HG03521 (cell line): ENCODE results near the gene YJEFN3.

Source experiments
- ATAC-seq: cut with Tn5 transposase; IDR thresholded peaks from one replicate; pipeline ENCODE4 v1.9.1; 2021; ENCODE audit warnings: mild to moderate bottlenecking, moderate library complexity; ENCODE audit not compliant: unreplicated experiment

Gene YJEFN3

GRCh38 chr19:19528721-19529490 is at the start of gene YJEFN3:
TSS of gene YJEFN3 (plus strand) at chr19:19528911. CDS start at chr19:19528933, 22 bp downstream.
- ATAC-seq: no peak

DNA sequence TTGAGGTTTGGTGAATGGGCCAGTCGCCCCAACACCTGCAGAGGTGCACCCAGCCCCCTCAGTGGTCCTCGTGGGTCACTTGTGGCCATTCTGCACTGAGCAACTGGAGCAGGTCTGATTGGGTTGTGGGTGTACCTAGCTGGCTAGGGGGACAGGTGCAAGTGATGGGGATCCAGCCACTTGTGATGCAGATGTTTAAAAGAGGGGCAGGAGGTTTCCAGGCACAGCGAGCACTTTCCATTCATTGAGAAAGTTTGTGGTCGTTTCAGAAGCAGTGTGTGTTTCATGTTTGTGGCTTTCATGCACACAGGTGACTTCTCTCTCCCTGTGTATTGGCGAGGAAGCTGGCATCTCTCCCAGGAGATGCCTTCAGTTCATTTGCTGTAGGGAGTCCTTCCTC is 48.0 kb upstream of the YJEFN3 start:
- ATAC-seq: no peak

DNA sequence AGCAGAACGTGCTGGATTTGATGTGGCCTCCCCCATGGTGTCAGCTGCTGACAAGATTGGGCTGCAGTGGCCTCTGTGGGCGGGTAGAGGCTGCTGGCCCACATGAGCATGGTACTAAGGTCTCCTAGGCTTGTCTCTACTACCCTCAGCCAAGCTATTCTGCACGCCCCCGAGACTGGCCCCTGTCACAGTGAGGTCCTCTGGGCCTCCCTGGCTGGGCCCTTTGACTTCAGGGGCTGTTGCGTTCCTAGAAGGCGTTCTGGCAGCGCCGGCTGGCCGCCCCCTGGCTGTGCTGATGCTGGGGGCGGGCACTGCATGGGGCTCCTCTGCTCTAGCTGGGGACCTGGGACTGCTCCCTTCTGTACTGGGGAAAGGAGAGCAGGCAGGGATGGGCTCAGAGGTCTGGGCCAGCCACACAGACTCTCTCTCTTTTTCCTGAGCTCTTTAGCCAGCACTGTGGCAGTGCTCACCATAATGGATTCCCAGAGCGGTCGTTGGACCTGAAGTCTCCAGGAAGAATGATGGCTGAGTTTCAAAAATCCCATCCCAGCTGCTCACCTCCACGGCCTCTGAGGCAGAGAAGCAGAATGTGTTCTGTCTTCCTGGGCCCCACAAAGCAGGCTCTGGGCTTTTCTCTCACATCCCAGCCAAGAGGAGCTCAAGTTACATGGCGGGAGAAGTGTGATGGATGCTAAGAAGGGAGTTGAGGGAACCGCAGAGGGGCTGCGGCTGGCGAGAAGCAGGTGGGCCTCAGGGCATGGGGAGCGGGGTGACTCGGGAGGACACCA is 45.7 kb upstream of the YJEFN3 start:
- no peak for ATAC-seq

DNA sequence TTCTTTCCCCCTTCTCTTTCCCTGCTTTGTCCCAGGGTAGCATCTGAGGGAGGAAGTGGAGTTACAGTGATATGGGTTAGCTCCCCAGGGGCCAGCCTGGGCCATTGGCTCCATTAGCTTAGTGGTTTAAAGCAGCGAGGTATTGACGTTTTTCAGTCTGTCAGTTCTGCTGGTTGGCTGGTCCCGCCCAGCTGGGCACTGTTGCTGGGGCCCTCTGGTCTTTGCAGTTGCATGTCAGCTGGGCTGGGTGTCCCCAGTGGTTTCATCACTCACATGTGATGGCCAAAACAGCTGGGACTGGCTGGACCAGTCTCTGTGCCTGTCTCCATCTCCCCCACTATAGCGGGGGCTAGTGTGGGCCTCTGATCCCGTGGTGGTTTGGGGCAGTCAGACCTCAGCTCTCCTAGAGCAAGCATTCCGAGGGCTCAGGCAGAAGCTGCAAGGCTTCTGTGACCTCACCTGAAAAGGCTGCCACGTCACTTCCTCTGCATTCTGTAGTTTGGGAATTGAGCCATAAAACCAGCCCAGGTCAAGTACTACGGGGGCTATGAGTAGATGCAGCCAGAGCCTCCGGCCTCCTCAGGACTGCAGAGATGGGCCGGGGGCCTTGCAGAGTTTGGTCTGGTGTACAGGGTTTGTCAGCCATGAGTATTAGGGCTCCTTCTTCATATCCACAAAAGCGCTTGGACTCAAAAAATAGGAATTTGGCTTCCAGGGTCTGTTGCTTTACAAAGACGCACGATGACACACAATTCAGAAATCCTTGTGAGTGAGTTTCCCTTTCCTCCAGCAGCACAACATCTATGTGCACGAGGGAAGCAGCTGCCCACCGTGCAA is 43.3 kb upstream of the YJEFN3 start:
- ATAC-seq: no peak

DNA sequence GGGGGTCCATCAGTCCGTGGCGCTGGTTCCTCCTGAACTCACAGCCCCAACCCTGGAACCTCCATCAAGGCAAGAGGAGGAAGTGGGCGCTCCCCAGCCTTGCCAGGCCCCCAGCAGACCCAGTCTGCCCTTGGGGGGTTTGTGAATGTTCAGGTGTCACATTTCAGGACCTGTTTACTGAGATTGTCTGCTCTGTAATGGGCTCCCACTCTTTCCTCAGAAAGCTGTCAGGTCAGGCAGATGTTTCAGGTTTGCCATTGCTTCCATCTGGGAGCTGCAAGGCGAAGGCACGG is 42.8 kb upstream of the YJEFN3 start:
- no peak for ATAC-seq

GRCh38 chr19:19486343-19487076 is 42.2 kb upstream of the YJEFN3 start:
- no peak for ATAC-seq

DNA sequence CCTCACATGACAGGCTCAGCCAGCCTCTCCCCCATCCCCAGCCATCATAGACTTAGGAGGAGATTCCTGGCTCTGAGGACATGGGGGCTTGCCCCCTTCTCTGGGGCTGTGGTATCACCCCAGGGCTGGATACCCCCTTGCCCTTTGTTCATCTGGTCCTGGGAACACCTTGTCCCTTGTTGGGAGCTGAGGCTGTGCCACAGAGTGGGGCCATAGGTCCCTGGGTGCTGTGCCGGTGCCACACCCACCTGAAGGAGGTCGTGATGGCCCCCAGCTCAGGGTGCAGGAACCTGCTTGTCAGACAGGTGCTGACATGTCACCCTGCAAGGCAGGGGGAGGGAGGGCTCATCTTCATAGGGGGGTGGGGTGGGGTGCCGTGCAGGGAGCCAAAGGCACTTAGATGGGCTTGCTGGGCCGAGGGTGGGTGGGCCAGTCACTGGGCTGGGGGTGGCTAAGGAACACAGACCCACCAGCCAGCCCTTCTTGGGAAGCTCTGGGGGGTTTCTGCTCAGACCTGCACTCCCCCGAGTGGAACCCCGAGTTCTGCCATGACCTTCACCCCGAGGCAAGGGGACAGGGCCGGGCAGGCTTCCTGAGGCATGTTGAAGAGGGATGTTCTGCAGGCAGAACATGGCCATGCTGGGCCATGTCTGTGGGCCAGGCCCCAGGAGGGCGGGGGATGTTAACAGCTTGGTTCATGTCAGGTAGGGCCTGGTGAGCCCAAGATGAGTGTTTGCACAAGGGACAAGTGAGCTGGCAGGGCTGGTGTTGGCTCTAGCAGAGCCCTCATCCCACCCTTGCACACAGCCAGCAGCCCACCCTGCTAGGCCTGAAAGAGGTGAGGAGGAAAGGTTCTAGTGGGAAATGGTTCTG is 41.4 kb upstream of the YJEFN3 start:
- no peak for ATAC-seq

DNA sequence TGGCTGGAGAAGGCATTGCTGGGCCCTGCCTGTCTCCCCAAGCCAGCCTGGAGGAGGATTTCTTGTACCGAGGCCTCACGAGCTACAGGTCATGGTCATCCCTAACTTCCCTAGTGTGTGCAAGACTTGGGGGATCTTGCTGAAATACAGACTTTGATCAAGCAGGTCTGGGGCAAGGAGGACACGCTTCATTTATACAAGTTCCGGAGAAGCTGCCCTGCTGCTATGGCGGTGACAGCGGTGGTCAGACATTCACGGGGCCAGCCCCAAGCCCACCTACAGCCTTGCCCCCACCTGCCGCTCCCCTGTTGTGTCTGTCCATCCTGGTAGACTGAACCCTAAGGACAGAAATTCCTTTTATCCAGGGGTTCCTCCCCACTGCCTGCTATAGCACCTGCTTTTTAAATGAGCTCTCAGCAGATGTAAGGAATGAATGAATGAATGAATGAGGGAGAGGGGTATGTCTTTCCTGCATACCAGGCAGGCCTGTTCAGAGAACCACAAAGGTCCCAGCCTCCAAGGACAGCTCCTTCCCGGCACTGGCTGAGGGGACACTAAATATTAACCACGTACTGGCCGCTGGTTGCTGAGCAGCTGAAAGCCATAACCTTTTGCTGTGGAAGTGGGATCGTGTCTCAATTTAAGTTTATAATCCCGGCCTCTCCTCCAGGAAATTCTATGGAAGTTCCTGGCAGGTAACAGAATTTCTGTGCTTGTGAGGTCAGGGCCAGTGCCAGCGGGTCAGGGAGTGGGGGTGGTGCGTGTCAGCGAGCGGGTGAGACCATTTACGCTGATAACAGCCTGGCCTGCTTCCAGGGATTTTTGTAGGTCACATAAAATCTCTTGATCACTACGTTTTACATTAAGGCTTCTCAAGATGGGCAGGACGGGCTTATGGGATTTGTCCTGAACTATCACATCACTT is 40.5 kb upstream of the YJEFN3 start:
- ATAC-seq: no peak

GRCh38 chr19:19488875-19489690 is 39.6 kb upstream of the YJEFN3 start:
- ATAC-seq: no peak

GRCh38 chr19:19489804-19490204 is 38.9 kb upstream of the YJEFN3 start:
- no peak for ATAC-seq

DNA sequence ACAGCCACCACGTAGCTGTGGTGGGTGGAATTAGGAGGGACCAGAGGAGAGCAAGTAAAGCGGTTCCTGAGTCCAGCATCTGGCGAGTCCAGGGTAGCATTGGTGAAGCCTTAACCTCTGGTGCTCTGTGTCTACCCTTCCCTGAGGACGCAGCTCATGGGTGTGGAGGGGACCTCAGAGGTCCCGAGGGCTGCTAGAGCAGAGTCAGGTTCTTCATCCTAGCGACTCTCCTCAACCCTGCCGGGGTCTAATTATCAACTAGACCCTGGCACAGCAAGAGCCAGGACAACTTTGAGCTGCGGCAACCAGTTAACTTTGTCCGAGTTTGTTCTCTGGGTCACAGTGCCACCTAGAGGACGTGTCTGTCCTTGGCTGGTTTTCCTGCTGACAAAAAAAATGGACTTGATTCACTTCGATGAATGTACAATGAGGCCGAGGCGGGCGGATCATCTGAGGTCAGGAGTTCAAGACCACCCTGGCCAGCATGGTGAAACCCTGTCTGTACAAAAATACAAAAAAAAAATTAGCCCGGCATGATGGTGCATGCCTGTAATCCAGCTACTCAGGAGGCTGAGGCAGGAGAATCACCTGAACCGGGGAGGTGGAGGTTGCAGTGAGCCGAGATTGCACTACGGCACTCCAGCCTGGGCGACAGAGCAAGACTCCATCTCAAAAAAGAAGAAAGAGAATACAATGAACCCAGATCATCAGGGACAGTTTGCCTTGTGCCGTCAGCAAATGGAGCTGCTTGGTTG is 38.3 kb upstream of the YJEFN3 start:
- no peak for ATAC-seq

- no peak for ATAC-seq
Observed at GRCh38 chr19:19491321-19492025, 37.2 kb upstream of the YJEFN3 start.

DNA sequence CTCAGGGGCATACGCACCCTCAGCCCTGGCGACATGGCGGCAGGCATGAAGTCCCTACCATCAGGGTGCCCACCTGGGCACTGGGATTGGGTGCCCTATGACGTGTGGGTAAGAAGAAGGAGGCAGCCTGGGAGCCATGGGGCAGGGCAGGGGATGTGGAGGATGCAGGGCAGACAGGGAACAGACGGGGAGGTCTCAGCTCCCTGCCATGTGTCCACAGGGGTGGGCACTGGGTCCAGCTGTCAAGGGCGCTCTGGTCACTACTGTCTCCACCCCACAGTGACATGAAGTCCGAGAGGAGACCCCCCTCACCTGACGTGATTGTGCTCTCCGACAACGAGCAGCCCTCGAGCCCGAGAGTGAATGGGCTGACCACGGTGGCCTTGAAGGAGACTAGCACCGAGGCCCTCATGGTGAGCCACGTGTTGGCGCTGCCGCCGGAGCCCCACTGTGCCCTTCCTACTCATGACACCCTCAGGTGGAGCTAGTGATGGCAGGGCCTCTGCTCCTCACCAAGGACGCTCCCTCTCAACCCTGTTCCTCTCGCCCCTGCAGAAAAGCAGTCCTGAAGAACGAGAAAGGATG is 36.6 kb upstream of the YJEFN3 start:
- no peak for ATAC-seq

- ATAC-seq: no peak
Observed at GRCh38 chr19:19493841-19494546, 34.7 kb upstream of the YJEFN3 start.
